Kidney tubule cell (primary cell): ENCODE results near the gene CUBN.

ENCODE experiments used
- DNase-seq: peaks from one replicate; pipeline ENCODE4 v3.0.0-alpha.2; 2018; ENCODE audit warnings: low spot score

Gene CUBN

DNA sequence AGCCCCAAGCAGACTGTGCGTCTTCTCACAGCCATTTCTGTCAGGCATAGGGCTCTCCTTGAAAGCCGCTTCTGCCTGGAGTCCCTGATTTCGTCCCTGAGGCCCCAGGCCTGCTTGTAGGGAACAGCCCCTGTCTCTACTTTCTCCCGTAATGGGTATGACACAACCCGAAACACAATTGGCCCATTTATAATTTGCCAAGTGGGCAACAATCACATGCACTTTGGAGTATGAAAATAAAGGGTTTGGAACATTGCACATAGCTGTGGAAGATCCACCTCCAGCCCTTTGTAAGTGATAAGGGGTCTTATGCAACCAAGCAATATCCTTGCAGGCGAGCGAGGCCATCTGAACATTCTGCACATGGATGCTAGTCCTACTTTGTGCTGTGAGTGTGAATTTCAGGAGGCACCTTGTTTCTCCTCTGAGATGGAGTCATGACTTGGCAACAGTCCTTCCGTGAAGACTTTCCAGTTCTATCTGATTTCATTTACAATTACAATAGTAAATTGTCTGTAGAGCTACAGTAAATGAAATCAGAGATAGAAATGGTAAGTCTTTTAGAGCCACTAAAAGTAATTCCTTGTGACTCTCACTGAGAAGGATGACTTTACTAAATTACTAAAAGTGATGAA, 141.5 kb downstream of the CUBN start:
- no peak for DNase-seq

DNA sequence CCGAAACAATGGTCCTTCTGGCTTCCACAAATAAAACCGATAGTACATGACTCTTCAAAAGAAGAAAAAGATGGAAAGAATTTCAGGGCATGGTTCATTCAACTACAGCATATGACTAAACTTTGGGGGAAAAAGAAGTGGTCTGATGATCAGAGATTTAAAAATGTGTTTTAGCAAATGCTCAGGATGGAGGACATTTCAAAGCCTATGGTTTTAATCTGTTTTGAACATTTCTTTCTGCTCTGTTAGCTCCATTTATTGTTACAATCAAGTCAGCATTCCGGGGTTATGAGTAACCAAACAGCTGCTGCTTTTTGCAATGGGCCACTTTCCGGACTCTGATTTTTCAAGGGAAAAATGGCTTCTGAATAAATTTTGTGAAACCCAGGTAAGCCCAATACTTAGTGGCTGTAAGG, 142.4 kb downstream of the CUBN start:
- peak; percentile 91 for DNase-seq

GRCh38 chr10:16986406-16987205, 143.0 kb downstream of the CUBN start:
- DNase-seq, result peak; percentile 95

GRCh38 chr10:16986082-16986405, 143.6 kb downstream of the CUBN start:
- no peak for DNase-seq

DNA sequence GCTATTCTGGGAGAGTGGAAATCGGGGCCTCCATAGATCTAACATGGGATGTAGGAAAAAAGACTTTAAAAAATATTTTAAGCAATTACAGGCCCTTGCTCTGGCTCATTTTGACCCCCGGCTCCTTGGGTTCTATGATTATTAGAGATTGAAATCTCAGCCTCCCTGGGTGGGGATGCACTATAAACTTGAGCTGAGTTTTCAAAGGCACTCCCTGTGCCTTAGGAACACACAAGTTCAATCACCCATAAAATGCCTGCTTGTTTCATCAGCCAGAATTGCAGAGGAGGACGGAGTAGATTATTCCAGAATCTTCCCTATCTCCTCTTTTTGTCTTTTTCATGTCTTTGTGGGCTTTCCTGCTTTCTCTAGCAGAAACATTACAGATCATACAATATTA, 145.4 kb downstream of the CUBN start:
- no peak for DNase-seq

- DNase-seq, result no peak
These were observed 152.8 kb downstream of the CUBN start for GRCh38 chr10:16976803-16977202.

DNA sequence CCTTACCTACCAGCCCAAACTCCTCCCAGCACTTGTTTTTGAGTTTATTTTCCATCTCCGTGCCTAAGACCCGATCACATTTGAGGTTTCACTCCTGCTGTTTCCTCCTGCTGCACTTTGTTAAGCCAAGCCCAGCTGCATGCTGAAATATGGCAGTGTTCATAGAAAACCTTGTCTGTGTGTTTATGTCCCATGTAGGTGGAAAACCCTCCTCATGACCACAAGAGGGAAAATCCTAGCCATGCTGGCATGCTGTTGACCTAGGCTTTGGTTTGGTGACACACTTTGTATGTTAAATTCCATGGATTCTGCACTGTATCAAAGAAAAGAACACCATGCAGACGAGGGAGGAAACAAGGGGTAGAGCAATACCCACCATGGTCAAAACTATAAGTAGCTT, 154.4 kb downstream of the CUBN start:
- DNase-seq, result peak; percentile 30

GRCh38 chr10:16968416-16969041, 161.1 kb downstream of the CUBN start:
- DNase-seq, result peak; percentile 92

DNA sequence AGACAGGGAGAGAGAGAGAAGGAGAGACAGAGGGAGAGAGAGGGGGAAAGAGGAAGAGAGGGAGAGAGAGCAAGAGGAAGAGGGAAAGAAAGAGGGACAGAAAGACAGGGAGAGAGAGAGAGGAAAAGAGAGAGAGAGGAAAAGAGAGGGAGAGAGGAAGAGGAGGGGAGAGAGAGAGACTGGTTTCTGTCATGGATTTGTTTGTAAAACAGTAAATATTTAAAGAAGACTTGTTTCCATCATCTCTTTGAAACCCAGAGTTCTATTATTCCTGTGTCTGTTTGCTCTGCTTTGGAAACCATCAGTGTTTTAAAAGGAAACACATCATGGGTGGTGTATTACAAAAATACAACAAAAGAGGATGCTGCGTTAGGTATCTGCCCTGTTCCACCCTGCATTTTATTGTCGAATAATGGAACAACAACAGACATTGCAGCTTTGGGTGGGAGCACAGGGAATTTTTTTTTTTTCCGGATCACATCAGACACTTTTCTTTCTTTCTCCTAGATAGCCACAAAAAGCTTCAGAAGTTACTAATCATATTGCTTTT, 161.7 kb downstream of the CUBN start:
- DNase-seq, result no peak

DNA sequence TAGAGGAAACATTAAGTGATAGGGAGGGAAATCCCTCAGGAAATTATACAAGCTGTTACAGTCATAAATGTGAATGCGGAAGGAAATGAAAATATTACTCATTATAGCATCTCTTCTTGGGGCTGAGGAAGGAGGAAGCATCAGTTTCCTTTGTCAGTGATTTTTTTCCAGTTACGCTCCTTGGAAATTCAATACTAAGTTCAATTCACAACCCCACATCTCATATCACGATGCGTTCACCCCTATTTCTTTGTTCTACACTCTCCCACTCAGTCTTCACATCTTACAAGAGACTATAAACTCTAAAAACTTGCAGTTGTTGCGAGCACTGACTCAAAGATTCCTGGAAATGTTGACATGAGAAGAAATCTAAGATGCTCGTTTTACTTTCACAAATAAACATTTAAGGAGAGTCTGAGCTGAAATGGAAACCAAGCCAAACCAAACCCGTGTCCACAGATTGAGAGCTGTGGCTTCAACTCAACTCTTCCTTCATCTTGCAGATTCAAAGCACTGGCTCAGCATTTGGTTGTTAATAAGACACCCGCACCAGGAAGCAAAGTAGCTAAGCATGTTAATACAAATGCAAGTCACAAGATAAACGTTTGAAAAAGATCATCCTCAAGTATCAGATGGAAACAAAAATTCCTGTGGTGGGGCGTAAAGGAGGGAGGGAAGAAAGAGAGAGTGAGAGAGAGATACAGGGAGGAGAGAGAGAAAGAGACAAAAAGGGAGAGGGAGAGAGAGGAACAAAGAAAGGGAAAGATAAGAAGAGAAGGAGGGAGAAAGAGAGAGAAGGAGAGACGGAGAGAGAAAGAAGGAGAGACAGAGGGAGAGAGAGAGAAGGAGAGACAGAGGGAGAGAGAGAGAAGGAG, 162.4 kb downstream of the CUBN start:
- DNase-seq, result peak; percentile 51

- peak; percentile 99 for DNase-seq
These were observed 163.7 kb downstream of the CUBN start for GRCh38 chr10:16965740-16966447.

DNA sequence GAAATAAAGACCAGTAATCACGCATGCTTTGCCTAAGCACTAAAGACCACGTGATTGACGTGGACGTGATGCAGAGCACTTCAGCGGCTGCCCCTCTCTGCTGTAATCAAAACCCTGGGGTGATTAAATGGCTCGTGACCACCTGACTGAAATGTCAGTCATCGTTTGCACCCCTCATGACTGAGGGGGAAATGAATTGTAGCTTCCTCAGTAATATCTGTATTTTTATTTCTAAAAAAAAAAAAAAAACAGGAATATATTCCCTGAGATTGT, 164.3 kb downstream of the CUBN start:
- DNase-seq, result no peak

GRCh38 chr10:16964576-16965343, 164.9 kb downstream of the CUBN start:
- DNase-seq, result no peak

DNA sequence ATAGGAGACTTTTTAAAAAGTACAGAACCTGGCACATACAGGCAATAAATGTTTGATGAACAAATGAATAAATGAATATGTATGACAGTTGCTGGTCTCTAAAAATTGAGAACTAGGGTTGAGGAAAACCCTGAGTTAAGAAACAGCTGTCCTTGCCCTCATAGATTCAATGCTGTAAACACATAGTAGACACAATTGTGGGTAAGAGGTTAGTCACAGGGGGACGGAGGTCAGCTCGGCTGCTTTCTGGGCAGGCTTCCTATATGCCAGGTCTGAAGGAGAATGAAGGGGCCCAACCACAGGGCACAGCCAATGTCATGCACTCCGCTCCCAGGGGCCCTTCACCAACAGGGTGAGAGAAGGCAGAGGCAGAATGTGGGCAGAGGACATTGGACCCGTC, 169.1 kb downstream of the CUBN start:
- no peak for DNase-seq

- peak; percentile 29 for DNase-seq
These were observed 172.6 kb downstream of the CUBN start for GRCh38 chr10:16957038-16957437.

GRCh38 chr10:16954280-16955030, 175.2 kb downstream of the CUBN start:
- no peak for DNase-seq

DNA sequence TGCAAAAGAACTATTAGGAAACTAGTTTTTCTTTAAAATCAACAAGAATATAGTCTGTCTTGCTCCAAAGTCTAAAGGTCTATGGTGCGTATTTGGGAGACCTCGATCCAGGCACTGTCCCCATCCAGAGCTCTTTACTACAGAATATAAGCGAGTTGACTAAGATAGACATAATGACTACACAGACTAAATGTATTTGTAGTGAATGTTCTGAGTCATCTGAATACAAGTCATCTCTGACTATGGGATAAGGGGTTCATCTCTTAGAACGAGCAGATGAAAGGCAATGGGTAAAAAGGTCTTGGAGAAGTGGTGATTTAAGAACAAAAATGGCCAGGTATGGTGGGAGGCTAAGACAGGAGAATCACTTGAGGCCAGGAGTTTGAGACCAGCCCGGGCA, 176.3 kb downstream of the CUBN start:
- no peak for DNase-seq

DNA sequence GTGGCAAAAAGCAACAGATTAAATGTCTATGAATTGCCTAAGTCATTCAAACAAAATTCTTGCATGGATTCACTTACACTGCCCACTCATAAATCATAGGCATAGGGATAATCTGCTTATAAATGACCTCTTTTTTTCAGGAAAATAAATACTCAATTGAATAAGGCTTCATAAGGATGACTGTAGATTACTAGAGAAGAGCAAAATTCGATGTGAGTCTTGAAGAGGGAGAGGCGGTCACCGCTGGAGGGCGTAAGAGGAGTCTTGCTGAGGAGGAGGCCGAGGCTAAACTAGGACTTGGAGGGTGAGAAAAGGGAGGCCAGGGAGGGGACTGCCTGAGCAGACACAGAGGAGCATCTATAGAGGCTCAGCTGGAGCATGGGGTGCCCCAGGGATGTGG, 177.0 kb downstream of the CUBN start:
- DNase-seq, result no peak

GRCh38 chr10:16952080-16952479, 177.5 kb downstream of the CUBN start:
- DNase-seq, result peak; percentile 42
